Measurements from ENCODE around the gene ASAP2.
"Not testable (repeated sequence)": the region's sequence is repeated elsewhere in the genome, so short reads cannot be mapped to it uniquely, and the experiment has no call there.

ASAP2 gene

GRCh38 chr2:9388950-9389911 is 182.6 kb downstream of the ASAP2 start:
- no peak for DNase-seq

GRCh38 chr2:9390151-9390850 is 183.7 kb downstream of the ASAP2 start:
- no peak for DNase-seq

GRCh38 chr2:9390991-9391390 is 184.4 kb downstream of the ASAP2 start:
- no peak for DNase-seq

DNA sequence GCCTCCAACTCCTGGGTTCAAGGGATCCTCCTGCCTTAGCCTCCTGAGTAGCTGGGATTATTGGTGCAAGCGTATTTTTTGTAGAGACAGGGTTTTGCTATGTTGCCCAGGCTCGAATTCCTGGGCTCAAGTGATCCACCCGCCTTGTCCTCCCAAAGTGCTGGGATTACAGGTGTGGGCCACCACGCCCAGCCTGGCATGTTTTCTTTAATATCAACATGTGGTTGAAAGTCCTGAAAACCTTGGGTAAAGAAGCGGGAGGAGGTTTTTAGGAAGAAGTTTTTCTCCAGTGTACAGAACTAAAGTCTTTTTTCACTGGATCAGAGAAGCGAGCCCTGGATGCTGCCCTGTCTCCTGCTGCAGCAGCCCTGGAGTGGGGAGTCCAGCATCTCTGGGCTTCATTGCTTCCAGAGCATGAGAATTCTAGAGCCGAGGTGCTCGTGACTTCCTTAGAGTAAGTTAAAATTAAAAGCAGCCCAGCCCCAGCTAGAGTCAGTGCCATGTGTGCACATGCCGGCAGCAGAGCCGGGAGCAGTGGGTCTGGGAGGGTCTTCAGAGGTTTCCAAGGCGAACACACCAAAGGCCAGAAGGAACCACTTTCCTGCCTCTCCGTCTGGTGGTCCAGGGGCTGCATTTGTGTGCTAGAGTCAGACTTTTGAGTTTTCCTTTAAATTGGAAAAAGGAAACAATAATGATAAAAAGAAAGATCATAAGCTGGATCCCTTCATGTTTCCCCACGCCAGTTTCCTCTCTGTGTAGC is 185.5 kb downstream of the ASAP2 start:
- no peak for DNase-seq

DNA sequence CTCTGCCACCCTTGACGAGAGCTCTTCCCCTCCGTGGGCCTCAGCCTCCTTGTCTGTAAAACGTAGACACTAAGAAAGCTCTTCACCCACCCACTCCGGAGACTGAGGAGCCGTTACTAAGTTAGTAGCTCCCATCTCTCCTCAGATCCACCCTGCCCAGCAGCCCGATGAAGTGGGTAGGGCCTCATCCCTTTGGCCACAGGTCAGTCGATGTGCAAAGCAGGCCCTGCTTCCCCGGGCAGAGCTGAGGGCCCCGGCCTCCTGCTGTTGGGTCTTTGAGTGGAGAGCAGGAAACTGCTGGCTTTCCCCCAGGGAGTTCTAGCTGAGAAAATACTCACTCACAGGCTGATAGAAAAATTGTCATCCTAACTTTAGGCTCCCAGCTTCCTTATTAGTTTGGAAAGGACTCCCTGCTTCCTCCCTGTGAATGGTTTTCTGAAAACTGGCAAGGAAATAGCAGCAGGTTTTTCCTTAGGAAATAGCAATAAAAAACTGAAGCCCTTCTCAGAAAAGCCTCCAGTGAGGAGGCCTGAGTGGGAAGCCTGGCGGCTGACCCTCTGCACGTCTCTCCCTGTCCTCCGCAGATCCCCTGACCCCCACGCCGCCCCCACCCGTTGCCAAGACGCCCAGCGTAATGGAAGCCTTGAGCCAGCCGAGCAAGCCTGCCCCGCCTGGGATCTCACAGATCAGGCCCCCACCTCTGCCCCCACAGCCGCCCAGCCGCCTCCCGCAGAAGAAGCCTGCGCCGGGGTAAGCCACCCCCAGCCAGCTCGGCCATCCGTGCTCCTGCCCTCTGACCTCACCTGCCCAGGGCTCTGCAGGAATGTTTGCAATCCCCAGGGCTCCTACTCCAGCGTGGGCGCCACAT is 186.5 kb downstream of the ASAP2 start:
- no peak for DNase-seq

DNA sequence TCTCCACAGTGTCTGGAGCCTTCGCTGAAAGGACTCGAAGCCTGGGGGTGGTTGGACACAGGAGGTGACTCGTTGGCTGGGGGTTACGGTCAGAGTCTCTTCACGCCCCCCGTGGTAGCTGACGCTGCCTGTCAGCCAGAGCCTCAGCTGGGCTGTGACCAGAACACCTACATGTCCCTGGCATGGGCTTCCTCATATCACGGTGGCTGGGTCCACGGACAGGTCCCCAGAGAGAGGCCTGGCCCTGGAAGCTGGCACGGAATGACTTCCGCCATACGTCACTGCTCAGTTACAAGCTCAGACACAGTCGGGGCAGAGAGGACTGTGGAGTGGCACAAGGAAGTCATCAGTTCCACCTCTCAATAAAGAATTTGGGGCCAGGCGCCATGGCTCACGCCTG is 188.2 kb downstream of the ASAP2 start:
- DNase-seq = no peak

- DNase-seq = no peak
Measured at GRCh38 chr2:9397201-9397600, 190.6 kb downstream of the ASAP2 start.

- DNase-seq = not testable (repeated sequence)
Measured at GRCh38 chr2:9398251-9398650, 191.6 kb downstream of the ASAP2 start.

DNA sequence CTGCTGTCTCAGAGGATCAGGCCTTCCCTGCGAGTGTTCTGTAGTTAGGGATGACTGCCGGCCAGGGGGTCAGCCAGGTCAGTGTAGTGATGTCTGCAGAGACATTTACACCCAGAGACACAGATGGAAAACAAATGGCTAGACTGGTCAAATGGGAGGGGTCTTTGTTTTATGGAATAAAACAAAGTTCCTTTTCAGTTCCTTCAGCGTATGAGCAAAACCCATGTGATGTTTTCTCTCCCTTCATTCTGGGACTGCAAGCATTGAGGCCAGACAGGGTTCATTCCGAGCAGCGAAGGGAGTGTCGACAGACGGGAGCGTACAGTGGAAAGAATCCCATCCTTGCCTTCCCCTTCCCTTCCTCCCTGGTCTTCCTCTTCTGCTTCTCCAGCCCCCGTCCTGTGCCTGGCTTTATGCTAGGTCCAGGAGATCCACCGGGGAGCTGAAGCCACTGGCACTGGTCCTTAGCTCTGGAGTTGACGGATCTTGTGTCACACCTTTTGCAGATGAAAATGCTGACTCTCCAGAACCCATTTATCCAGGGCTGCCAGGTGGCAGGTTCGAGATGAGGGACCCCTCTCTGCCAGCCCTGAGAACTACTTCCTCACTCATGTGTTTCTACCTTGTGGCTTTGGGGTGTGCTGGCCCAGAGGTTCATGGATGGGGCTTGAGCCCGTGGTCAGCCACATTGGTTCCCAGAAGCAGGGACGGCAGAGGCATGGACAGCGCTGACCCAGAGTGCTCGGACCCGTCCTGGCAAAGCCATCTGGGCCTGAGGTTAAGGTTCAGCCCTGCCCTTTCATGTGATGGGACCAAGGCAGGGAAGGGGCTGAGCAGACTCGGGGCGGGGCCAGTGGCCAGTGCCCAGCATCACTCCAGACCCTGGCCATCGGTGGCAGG is 192.5 kb downstream of the ASAP2 start:
- DNase-seq = no peak

DNA sequence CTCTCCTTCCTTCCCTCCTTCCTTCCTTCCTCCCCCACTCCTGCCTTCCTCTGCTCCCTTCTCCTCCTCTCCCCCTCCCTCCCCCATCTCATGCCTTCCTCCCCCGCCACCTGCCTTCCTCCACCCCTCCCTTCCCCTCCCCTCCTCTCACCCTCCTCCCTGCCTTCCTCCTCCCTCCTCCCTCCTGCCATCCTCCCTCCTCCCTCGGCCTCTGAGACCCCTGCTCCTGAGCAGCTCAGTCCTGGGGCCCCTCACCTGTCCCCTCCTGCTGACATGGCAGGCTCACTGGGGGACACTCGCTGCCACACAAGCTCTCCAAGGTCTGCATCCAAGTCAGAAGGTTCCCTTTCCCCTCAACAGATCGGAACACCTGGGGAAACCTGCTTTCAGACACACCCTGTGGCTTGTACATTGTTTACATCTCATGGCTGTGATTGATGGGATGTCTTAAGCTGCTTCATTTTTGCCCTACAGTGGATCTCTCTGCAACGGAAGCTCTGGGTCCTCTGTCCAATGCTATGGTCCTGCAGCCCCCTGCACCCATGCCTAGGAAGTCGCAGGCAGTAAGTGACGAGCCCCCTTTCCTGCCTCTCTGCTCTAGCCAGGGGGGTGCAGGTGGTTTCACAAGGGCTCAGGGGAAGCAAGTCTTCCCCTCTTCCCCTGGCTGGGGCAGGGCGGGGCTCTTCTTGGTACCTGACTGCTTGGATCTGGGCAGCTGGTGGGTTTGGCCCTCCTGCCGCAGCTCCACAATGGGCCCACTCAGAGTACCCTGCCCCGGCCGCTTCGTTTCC is 193.9 kb downstream of the ASAP2 start:
- no peak for DNase-seq

DNA sequence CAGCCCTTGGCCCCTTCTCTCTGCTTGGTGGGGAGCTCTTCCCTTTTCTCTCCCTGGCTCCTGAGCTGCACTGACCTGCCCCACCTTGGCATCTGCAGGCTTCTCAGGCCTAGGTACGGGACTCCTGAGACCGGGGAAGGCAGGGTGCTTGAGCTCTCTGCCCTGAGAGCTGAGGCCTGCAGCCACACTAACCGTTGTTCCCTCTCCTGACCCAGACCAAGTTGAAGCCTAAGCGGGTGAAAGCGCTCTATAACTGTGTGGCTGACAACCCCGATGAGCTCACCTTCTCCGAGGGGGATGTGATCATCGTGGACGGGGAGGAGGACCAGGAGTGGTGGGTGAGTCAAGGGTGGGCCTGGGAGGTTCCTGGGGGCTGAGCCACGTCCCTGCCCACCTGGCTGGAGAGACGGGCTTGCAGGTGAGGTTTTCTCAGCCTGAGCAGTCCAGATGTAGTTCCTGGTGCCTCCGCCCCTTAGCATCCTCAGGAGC is 194.5 kb downstream of the ASAP2 start:
- DNase-seq = no peak

DNA sequence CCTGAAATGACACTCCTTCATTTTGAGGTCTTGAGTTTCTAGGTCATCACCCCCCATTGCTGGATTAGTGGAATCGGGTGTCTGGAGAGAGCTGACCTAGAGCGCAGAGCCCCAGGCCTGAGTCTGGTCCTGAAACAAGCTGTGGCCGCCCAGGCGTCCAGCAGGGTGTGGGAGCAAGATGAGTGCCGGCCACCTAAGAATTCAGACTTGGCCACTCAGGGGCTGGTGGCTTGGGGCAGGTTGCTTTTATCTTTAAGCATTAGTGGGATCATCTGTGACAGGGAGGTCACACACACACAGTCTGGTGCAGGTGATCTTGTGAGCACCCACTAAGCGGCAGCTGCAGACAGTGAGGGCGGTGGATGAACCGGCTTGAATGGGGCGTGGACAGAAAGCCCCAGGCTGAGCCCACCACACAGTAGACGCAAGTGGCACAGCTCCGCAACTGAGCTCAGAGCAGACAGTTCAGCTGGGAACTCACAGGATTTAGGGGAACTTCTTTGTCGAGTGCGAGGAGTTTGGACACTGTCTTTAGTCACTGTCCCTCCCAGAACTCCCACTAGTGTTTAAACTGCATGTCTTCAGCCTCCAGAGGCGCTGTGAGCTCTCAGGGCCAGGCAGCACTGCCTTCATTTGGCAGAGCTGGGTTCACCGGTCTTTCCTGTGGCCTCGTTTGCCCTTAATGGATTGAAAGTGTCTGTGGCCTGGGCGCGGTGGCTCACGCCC is 195.2 kb downstream of the ASAP2 start:
- DNase-seq = no peak

- DNase-seq = no peak
Measured at GRCh38 chr2:9403924-9404323, 197.3 kb downstream of the ASAP2 start.

DNA sequence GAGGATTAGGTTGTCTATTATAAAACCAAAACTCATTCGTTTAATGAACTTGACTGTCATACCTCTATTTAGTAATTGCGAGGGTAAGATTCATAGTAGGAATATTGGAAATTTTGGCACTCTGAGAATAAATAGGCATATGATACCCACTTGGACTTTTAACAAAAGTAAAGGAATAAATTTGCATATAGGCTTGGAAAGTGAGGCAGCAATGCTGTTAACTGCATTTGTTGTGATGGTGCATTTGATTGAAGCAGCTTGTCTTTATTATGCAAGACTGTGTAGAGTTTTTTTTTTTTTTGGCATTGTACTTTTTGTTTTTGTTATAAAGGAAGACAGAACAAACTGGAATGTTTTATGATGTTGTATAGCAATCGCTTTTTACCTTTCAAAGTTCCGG is 197.8 kb downstream of the ASAP2 start:
- DNase-seq = no peak

DNA sequence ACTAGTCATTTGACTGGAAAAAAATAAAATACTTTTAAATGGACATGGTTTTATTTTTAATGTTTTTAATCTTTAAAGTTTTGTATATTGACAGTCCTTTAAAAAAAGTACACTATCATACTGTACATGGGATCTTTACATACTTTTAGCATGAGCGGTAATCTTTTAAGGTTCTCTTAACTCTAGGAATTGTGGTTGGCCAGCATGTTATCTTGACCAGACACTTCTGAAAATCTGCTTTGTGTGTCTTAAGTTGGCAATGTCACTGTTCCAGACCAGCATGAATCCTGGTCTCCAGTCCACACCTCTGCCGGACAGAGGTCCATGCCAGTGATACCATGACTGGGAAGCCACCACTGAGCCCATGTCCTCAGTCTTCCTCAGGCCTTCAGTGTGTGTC is 199.0 kb downstream of the ASAP2 start:
- DNase-seq = no peak

DNA sequence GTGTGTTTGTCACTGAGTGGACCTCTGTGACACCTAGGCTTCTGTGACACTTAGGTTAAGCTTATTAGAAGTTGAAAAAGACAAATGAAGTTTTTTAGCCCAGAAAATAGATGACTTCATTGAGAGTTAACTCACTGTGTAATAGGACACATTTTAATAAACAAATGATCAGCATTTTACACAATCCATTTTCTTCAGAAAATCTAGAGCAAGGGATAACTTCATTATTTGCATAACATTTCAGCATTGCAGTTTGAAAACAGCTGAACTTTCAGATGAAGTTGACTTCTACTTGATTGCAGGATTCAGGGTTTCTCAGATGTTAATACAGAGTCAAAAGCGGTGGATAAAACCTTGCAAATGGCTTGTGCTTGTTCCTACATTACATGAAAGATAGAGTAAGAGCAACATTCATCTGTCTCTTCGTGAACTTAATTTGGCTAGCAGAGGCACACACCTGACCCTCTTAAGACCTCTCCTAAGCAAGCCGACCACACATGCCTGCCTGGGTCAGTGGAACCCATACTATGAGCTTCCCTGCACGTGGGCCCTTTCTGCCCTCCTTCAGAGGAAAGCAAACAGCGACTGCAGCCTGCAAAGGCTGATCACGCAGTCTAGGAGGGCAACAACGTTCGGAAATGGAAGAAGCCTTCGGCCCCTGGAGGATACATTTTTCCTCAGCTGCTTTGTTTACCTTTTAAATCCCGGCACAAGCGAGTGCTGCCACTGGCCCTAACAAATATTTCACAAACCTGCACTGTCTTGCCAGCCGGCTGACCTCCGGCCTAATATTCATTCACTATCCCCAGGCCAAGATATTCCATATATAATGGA is 200.1 kb downstream of the ASAP2 start:
- DNase-seq = no peak

GRCh38 chr2:9407363-9407811 is 200.8 kb downstream of the ASAP2 start:
- DNase-seq = no peak

DNA sequence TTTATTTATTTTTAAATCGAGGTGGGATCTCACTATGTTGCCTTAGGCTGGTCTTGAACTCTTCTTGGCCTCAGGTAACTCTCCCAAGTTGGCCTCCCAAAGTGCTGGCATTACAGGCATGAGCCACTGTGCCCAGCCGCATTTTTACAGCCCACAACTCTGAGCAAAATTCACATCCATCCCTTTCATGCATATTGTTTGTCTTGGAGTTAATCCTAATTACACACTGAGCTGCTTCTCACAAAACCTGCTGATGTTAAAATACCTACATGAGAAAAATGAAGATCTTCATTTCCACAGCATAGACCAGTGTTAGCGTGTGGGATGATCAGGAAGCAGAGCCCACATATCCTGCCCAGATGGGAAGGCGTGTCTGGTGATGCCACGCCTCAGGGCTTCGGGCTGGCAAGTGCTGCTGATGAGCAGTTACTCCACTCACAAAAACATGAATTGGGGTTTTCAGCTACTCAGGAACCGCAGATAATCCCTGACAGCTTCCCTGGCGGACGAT is 202.1 kb downstream of the ASAP2 start:
- no peak for DNase-seq
